ENCODE results near the gene PDXK.
A peak's percentile ranks its signal among the peaks of the same experiment; 100 is the strongest.

Gene PDXK

DNA sequence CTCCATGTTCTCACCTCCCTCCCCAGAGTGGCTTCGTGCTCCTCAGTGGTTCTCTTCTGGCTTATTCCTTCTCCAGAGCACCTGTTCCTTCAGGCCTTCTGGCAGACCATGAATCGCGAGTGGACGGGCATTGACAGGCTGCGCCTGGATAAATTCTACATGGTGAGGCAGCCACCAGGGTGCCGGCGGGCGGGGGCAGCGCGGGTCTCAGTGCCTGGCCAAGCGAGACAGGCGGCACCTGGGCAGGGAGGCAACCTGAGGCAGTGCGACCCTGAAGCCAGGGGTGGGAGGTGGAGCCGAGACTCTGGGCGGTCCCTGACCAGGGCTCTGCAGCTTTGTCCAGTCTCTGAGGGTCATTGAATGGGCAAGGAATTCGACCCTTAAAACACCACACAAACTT lies 74.3 kb downstream of the PDXK start:
- no peak for DNase-seq (ENCODE audit: low read depth)
- TF ChIP-seq, protein P1, sequence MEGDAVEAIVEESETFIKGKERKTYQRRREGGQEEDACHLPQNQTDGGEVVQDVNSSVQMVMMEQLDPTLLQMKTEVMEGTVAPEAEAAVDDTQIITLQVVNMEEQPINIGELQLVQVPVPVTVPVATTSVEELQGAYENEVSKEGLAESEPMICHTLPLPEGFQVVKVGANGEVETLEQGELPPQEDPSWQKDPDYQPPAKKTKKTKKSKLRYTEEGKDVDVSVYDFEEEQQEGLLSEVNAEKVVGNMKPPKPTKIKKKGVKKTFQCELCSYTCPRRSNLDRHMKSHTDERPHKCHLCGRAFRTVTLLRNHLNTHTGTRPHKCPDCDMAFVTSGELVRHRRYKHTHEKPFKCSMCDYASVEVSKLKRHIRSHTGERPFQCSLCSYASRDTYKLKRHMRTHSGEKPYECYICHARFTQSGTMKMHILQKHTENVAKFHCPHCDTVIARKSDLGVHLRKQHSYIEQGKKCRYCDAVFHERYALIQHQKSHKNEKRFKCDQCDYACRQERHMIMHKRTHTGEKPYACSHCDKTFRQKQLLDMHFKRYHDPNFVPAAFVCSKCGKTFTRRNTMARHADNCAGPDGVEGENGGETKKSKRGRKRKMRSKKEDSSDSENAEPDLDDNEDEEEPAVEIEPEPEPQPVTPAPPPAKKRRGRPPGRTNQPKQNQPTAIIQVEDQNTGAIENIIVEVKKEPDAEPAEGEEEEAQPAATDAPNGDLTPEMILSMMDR (conservative IDR thresholded peaks at IDR 0.05; ENCODE audit: control insufficient read depth, insufficient read depth, low read depth, low read length): no peak

DNA sequence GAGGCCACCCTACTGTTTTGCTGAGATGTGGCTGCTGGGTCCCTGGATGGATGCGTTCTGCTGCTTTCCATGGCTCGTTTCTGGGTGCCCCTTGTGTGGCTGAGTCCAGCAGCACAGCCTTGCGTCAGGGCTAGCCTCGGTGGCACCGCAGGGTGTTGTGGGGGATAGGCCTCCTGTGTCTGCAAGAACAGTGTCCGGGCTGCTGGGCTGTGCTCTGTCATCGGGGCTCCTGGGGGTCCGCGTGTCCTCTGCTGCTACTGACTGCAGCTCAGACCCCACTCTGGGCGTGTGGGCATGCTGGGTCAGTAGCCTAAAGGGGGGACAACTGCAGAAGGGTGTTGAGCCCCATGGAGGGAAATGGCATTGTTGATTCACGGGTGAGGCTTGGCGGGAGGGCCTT lies 75.4 kb downstream of the PDXK start:
- no peak for DNase-seq (ENCODE audit: low read depth)
- TF ChIP-seq, protein P1 (conservative IDR thresholded peaks at IDR 0.05; ENCODE audit: control insufficient read depth, insufficient read depth, low read depth, low read length): no peak
- no peak overlapping the region for H3K4me3 ChIP-seq (ENCODE audit: control insufficient read depth, low read depth, low read length)

More for the DNA sequence above, 74.3 kb downstream of the PDXK start:
- no peak overlapping the region for H3K4me3 ChIP-seq (ENCODE audit: control insufficient read depth, low read depth, low read length)

DNA sequence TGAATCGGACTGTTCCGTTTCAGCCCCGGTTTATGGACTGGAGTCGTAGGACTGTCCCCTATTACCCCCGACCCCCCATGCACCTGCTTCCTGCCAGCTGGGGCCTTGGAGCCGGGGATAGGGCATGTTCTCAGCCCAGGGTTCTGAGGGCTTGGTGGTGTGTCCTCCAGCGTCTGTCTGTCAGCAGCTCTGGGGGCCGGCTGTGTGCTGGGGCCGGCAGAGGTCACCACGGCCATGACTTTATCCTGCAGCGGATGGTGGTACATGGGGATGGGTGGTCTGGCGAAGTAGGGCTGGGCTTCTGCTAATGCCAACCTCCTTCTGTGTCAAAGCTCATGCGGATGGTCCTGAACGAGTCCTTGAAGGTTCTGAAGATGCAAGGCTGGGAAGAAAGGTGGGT lies 75.9 kb downstream of the PDXK start:
- no peak overlapping the region for H3K4me3 ChIP-seq (ENCODE audit: control insufficient read depth, low read depth, low read length)
- DNase-seq (ENCODE audit: low read depth): no peak
- TF ChIP-seq, protein P1 (conservative IDR thresholded peaks at IDR 0.05; ENCODE audit: control insufficient read depth, insufficient read depth, low read depth, low read length): no peak

DNA sequence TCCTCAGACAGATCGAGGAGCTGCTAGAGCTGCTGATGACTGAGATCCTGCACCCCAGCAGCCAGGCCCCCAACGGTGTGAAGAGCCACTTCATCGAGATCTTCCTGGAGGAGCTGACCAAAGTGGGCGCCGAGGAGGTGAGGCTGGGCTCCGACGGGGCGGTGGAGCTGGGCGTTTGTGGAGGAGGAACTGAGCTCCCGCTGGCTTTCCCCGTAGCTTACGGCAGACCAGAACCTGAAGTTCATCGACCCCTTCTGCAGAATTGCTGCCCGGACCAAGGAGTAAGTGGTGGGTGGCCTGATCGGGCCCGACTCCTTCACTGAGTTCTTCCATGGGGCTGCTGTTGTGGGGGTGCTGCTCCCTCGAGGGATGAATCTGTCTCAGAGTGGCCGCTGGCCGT lies 78.5 kb downstream of the PDXK start:
- H3K4me3 ChIP-seq (ENCODE audit: control insufficient read depth, low read depth, low read length): no peak overlapping the region
- TF ChIP-seq, protein P1 (conservative IDR thresholded peaks at IDR 0.05; ENCODE audit: control insufficient read depth, insufficient read depth, low read depth, low read length): no peak
- DNase-seq (ENCODE audit: low read depth): no peak

DNA sequence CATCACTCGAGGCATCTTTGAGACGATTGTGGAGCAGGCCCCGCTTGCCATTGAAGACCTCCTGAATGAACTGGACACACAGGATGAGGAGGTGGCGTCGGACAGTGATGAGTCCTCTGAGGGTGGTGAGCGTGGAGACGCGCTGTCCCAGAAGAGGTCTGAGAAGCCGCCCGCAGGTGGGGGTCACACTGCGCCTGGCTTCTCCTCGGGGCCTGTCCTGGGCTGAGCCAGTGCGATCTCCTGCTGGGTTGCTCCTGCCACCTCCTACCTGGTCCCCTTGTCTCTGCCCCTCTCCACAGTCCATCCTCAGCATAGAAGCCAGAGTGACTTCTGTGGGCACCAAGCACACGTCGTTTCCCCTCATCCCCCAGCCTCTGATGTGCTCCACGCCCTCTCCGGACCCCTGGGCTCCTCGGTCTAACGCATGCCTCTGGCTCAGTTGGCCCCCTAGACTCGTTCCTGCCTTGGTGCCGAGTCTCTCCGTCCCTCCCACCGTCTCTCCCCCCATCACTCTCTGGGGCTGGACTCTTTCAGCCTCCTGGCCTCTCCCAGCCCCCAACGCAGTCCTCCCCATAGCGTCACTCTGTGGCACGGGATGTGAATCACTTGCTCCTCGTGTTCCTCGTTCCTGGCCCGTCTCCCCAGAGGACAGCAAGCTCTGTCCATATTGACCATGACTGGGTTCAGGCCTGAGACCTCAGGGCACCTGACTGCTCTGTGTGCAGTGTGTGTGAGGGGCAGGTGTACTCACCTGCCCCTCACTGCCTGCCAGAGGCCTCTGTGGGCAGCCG lies 79.2 kb downstream of the PDXK start:
- no peak overlapping the region for H3K4me3 ChIP-seq (ENCODE audit: control insufficient read depth, low read depth, low read length)
- peak; percentile 19 for DNase-seq (ENCODE audit: low read depth)
- TF ChIP-seq, protein P1 (conservative IDR thresholded peaks at IDR 0.05; ENCODE audit: control insufficient read depth, insufficient read depth, low read depth, low read length): no peak

DNA sequence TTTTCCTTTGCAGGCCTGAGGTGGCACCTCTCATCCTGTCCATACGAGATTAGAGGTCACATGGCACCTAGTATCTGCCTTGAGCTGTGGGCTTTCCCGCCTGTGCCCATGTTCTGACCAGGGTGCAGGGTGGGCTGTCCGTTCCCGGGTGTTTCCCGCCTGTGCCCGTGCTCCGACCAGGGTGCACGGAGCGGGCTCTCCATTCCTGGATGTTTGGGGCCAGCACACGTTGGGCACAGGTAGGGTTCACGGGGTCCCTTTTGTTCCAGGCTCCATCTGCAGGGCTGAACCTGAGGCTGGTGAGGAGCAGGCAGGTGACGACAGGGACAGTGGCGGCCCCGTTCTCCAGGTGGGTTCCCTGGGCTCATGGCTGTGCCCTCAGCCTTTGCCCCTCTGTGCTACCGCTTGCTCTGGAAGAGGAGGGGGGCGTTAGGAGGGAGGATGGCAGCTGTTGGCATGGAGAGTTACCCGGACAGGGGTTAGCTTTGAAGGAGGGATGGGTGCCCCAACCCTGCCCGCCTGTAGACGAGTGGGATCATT lies 80.4 kb downstream of the PDXK start:
- H3K4me3 ChIP-seq (ENCODE audit: control insufficient read depth, low read depth, low read length): no peak overlapping the region
- TF ChIP-seq, protein P1 (conservative IDR thresholded peaks at IDR 0.05; ENCODE audit: control insufficient read depth, insufficient read depth, low read depth, low read length): no peak
- DNase-seq (ENCODE audit: low read depth): no peak
